ENCODE results near the gene PRKCD. TPM values are rescaled to one million over a fixed set of nuclear protein-coding genes. Genes with fewer than 3 reads are reported as not detected.

PRKCD gene
- total and polyA plus RNA-seq, 2 experiments from 2014 or later = 12.3 to 23.6 TPM

GRCh38 chr3:53230041-53230621 lies 69.1 kb downstream of the PRKCD start:
- Histone ChIP-seq H3K9me3 (ENCODE audit: low read depth) (no peaks in the 10 kb centered on the region), H3K4me1 (ENCODE audit: insufficient read depth) (no peaks in the 10 kb centered on the region), H2AFZ (no peak overlapping the region), H3K4me3 (no peak overlapping the region), H3K79me2 (no peaks in the 10 kb centered on the region), H3K27ac (no peak overlapping the region), H3K9me2 (replicated peaks; ENCODE audit: insufficient read depth) (no peaks in the 10 kb centered on the region), H3K4me2 (no peak overlapping the region), H3K27me3 (no peaks in the 10 kb centered on the region), H4K20me1 (ENCODE audit: insufficient read depth, poor library complexity, severe bottlenecking) (no peaks in the 10 kb centered on the region), H3K36me3 (replicated peaks; ENCODE audit: insufficient read depth, low read depth) (no peaks in the 10 kb centered on the region)
- WGBS (ENCODE audit: low lambda C conversion rate, missing lambda C conversion rate) = 93% methylated on average over 16 of the region's 16 CpGs
- DNase-seq (ENCODE audit: low spot score) = no peak
- no peak for TF ChIP-seq EZH2phosphoT487 (IDR thresholded peaks at IDR 0.05; ENCODE audit: low read depth, severe bottlenecking, unreplicated experiment)
- TF ChIP-seq CTCF (IDR thresholded peaks at IDR 0.05; ENCODE audit: poor library complexity) = no peak
- no peak for TF ChIP-seq EZH2 (IDR thresholded peaks at IDR 0.05; ENCODE audit: borderline replicate concordance)

- H3K4me1 ChIP-seq (ENCODE audit: insufficient read depth) = no peaks in the 10 kb centered on the region
- no peak for DNase-seq (ENCODE audit: low spot score)
- H3K9me2 ChIP-seq (replicated peaks; ENCODE audit: insufficient read depth) = no peaks in the 10 kb centered on the region
- no peaks in the 10 kb centered on the region for H4K20me1 ChIP-seq (ENCODE audit: insufficient read depth, poor library complexity, severe bottlenecking)
- TF ChIP-seq EZH2phosphoT487 (IDR thresholded peaks at IDR 0.05; ENCODE audit: low read depth, severe bottlenecking, unreplicated experiment) = no peak
- no peak for TF ChIP-seq EZH2 (IDR thresholded peaks at IDR 0.05; ENCODE audit: borderline replicate concordance)
- TF ChIP-seq CTCF (IDR thresholded peaks at IDR 0.05; ENCODE audit: poor library complexity) = no peak
- no peak overlapping the region for H2AFZ ChIP-seq
- H3K4me3 ChIP-seq = no peak overlapping the region
- no peaks in the 10 kb centered on the region for H3K9me3 ChIP-seq (ENCODE audit: low read depth)
- no peak overlapping the region for H3K27ac ChIP-seq
- H3K27me3 ChIP-seq = no peaks in the 10 kb centered on the region
- no peak overlapping the region for H3K4me2 ChIP-seq
- no peaks in the 10 kb centered on the region for H3K36me3 ChIP-seq (replicated peaks; ENCODE audit: insufficient read depth, low read depth)
- WGBS (ENCODE audit: low lambda C conversion rate, missing lambda C conversion rate) = 94% methylated on average over 5 of the region's 5 CpGs
- H3K79me2 ChIP-seq = no peaks in the 10 kb centered on the region
Measured at GRCh38 chr3:53230789-53231188, 69.8 kb downstream of the PRKCD start.

- Histone ChIP-seq H4K20me1 (ENCODE audit: insufficient read depth, poor library complexity, severe bottlenecking) (no peaks in the 10 kb centered on the region), H3K27ac (no peak overlapping the region), H3K4me2 (no peak overlapping the region), H3K9me3 (ENCODE audit: low read depth) (no peaks in the 10 kb centered on the region), H3K27me3 (no peaks in the 10 kb centered on the region), H3K36me3 (replicated peaks; ENCODE audit: insufficient read depth, low read depth) (no peaks in the 10 kb centered on the region), H3K4me1 (ENCODE audit: insufficient read depth) (peaks cover 5% of the 10 kb centered on the region), H2AFZ (no peak overlapping the region), H3K79me2 (peaks cover 3% of the 10 kb centered on the region), H3K4me3 (no peak overlapping the region), H3K9me2 (replicated peaks; ENCODE audit: insufficient read depth) (no peaks in the 10 kb centered on the region)
- no peak for DNase-seq (ENCODE audit: low spot score)
- WGBS (ENCODE audit: low lambda C conversion rate, missing lambda C conversion rate) = 92% methylated on average over 13 of the region's 13 CpGs
- TF ChIP-seq EZH2 (IDR thresholded peaks at IDR 0.05; ENCODE audit: borderline replicate concordance) (no peak), CTCF (IDR thresholded peaks at IDR 0.05; ENCODE audit: poor library complexity) (peak; percentile 7)
Measured at GRCh38 chr3:53231532-53232511, 70.8 kb downstream of the PRKCD start.
